GM12873 (cell line): ENCODE measurements around the gene C6.

Experiments
- TF ChIP-seq, protein P1 (sequence below): IDR thresholded peaks from 2 replicates; pipeline ENCODE4 v1.5.1; 2012; ENCODE audit warnings: low read depth, mild to moderate bottlenecking, moderate library complexity, low read length, control low read depth; ENCODE audit not compliant: insufficient read depth; ENCODE audit errors: missing control alignments

Gene C6

GRCh38 chr5:41182666-41183065 is 30.7 kb downstream of the C6 start:
- TF ChIP-seq, protein P1, sequence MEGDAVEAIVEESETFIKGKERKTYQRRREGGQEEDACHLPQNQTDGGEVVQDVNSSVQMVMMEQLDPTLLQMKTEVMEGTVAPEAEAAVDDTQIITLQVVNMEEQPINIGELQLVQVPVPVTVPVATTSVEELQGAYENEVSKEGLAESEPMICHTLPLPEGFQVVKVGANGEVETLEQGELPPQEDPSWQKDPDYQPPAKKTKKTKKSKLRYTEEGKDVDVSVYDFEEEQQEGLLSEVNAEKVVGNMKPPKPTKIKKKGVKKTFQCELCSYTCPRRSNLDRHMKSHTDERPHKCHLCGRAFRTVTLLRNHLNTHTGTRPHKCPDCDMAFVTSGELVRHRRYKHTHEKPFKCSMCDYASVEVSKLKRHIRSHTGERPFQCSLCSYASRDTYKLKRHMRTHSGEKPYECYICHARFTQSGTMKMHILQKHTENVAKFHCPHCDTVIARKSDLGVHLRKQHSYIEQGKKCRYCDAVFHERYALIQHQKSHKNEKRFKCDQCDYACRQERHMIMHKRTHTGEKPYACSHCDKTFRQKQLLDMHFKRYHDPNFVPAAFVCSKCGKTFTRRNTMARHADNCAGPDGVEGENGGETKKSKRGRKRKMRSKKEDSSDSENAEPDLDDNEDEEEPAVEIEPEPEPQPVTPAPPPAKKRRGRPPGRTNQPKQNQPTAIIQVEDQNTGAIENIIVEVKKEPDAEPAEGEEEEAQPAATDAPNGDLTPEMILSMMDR, result no peak

- TF ChIP-seq, protein P1, result no peak
These were observed 31.4 kb downstream of the C6 start for GRCh38 chr5:41181691-41182564.

- TF ChIP-seq, protein P1, result no peak
These were observed 36.4 kb downstream of the C6 start for GRCh38 chr5:41176952-41177351.

DNA sequence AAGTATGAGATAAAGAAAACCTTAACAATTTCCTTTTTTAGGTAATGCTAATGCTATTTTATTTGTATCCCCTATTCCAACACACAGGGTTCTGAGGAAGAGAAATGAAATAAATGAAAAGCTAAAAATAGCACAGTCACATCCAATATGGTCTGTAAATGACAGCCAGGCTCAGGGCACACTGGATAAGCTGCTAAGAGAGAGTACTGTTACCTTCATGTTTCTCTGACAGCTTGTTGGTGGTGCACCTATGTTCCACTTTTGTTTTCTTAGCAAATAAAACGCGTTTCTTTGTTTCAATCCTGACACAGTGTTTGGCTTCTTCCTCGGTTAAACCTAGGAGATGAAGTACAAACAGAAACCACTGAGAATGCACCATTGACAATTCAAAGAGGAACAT is 41.3 kb downstream of the C6 start:
- TF ChIP-seq, protein P1, result no peak

- TF ChIP-seq, protein P1, result no peak
These were observed 52.1 kb downstream of the C6 start for GRCh38 chr5:41161271-41161670.

- TF ChIP-seq, protein P1, result no peak
These were observed 55.9 kb downstream of the C6 start for GRCh38 chr5:41157272-41157894.

GRCh38 chr5:41156739-41157138 is 56.6 kb downstream of the C6 start:
- TF ChIP-seq, protein P1, result no peak
